ENCODE results near the gene MTMR11.

GRCh38 chr1:149972547-149972946 lies 35.9 kb upstream of the MTMR11 start:
- TF ChIP-seq EZH2 (IDR thresholded peaks at IDR 0.05; ENCODE audit: borderline replicate concordance) (no peak), CTCF (IDR thresholded peaks at IDR 0.05; ENCODE audit: poor library complexity) (no peak), EZH2phosphoT487 (IDR thresholded peaks at IDR 0.05; ENCODE audit: low read depth, severe bottlenecking, unreplicated experiment) (no peak)
